Right kidney (tissue), 1 donor: ENCODE measurements around the gene ACD.

ENCODE experiments used
- DNase-seq: peaks from one replicate; pipeline ENCODE4 v3.0.0-alpha.2; 2016

The ACD gene

GRCh38 chr16:67676516-67676915 lies 16.5 kb upstream of the ACD start:
- no peak for DNase-seq

- no peak for DNase-seq
Measured at GRCh38 chr16:67675999-67676398, 15.9 kb upstream of the ACD start.

- DNase-seq = no peak
Measured at GRCh38 chr16:67675579-67675935, 15.5 kb upstream of the ACD start.

- no peak for DNase-seq
Measured at GRCh38 chr16:67674851-67675578, 15.0 kb upstream of the ACD start.

GRCh38 chr16:67673712-67674580 lies 13.9 kb upstream of the ACD start:
- DNase-seq = no peak

- DNase-seq = peak; percentile 37
Measured at GRCh38 chr16:67672739-67673662, 12.9 kb upstream of the ACD start.

- DNase-seq = no peak
Measured at GRCh38 chr16:67672306-67672705, 12.2 kb upstream of the ACD start.

GRCh38 chr16:67669499-67670101 lies 9.5 kb upstream of the ACD start:
- no peak for DNase-seq

- DNase-seq = no peak
Measured at GRCh38 chr16:67668495-67669157, 8.6 kb upstream of the ACD start.

GRCh38 chr16:67667817-67668494 lies 7.9 kb upstream of the ACD start:
- peak; percentile 76 for DNase-seq

- DNase-seq = no peak
Measured at GRCh38 chr16:67667453-67667816, 7.4 kb upstream of the ACD start.

GRCh38 chr16:67666559-67667452 lies 6.7 kb upstream of the ACD start, which contains the start of the genes C16orf86 and ENKD1:
Gene C16orf86 (plus strand): TSS chr16:67666814. CDS start chr16:67666971, 157 bp downstream.
Gene ENKD1 (minus strand): TSS chr16:67666750. CDS start chr16:67666442, 308 bp downstream.
- DNase-seq = peak; percentile 85

GRCh38 chr16:67666032-67666551 lies 6.0 kb upstream of the ACD start:
- peak; percentile 76 for DNase-seq

GRCh38 chr16:67665598-67665997 lies 5.5 kb upstream of the ACD start:
- no peak for DNase-seq

- no peak for DNase-seq
Measured at GRCh38 chr16:67664871-67665270, 4.8 kb upstream of the ACD start.

- no peak for DNase-seq
Measured at GRCh38 chr16:67664258-67664657, 4.2 kb upstream of the ACD start.

GRCh38 chr16:67663877-67664222 lies 3.8 kb upstream of the ACD start:
- no peak for DNase-seq

- no peak for DNase-seq
Measured at GRCh38 chr16:67663151-67663876, 3.3 kb upstream of the ACD start.

- no peak for DNase-seq
Measured at GRCh38 chr16:67662653-67663010, 2.6 kb upstream of the ACD start.
